Chondrocyte (in vitro differentiated cells): ENCODE measurements around the gene ZNF425. TPM values are rescaled to one million over a fixed set of nuclear protein-coding genes. Genes with fewer than 3 reads are reported as not detected.
A peak's percentile ranks its signal among the peaks of the same experiment; 100 is the strongest.

Experiments
- DNase-seq: peaks from one replicate; pipeline ENCODE4 v3.0.0; 2021; ENCODE audit warnings: mixed read lengths, low spot score
- H3K27ac Mint-ChIP-seq: one replicate; pipeline ENCODE4 v1.8.0; 2021; ENCODE audit warnings: mild to moderate bottlenecking, moderate library complexity, mixed read lengths; ENCODE audit not compliant: unreplicated experiment
- H3K27me3 Mint-ChIP-seq: 2 replicates; pipeline ENCODE4 v1.8.0; 2021; ENCODE audit warnings: low read depth, mixed read lengths
- H3K36me3 Mint-ChIP-seq: 2 replicates; pipeline ENCODE4 v1.8.0; 2021; ENCODE audit warnings: low read depth, mixed read lengths
- H3K4me1 Mint-ChIP-seq: 2 replicates; pipeline ENCODE4 v1.8.0; 2021; ENCODE audit warnings: low read depth, mild to moderate bottlenecking, mixed read lengths
- H3K4me3 Mint-ChIP-seq: one replicate; pipeline ENCODE4 v1.8.0; 2021; ENCODE audit warnings: mild to moderate bottlenecking, moderate library complexity, mixed read lengths; ENCODE audit not compliant: unreplicated experiment
- H3K9me3 Mint-ChIP-seq: 2 replicates; pipeline ENCODE4 v1.8.0; 2021; ENCODE audit warnings: low read depth, mixed read lengths
- total RNA-seq: library from RNA; stranded (reverse); gene quantifications from 3 replicates; pipeline ENCODE4 v1.2.1, GENCODE V29; 2021
- TF ChIP-seq, protein P1 (sequence below): fragments of 200-600 bp; sonication (generic); IDR thresholded peaks from 2 replicates; pipeline ENCODE4 v1.5.0; 2021; ENCODE audit warnings: antibody characterized with exemption, mild to moderate bottlenecking, moderate library complexity

Gene ZNF425
- total RNA-seq, 1 donor from 2014 or later: 4.1 TPM

DNA sequence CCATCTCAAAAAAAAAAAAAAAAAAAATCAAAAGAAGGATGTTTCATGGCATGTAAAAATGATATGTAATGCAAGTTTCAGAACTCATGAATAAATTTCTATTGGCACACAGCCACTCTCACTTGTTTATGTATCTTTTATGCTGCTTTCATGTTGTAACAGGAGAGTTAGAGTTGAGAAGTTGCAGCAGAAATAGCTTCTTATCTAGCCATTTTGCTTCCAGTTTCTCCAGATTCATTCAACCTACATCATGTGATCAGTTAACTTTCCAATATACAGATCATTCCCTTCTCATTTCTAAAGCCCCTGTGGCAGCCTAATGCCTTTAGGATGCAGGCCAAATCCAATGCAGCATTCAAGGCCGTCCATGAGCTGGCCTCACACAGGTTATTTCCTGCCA is 66.0 kb downstream of the ZNF425 start:
- TF ChIP-seq, protein P1, sequence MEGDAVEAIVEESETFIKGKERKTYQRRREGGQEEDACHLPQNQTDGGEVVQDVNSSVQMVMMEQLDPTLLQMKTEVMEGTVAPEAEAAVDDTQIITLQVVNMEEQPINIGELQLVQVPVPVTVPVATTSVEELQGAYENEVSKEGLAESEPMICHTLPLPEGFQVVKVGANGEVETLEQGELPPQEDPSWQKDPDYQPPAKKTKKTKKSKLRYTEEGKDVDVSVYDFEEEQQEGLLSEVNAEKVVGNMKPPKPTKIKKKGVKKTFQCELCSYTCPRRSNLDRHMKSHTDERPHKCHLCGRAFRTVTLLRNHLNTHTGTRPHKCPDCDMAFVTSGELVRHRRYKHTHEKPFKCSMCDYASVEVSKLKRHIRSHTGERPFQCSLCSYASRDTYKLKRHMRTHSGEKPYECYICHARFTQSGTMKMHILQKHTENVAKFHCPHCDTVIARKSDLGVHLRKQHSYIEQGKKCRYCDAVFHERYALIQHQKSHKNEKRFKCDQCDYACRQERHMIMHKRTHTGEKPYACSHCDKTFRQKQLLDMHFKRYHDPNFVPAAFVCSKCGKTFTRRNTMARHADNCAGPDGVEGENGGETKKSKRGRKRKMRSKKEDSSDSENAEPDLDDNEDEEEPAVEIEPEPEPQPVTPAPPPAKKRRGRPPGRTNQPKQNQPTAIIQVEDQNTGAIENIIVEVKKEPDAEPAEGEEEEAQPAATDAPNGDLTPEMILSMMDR: no peak
- H3K27me3 Mint-ChIP-seq: no peaks in the 10 kb centered on the region
- H3K4me3 Mint-ChIP-seq: no peak overlapping the region
- DNase-seq: no peak
- no peaks in the 10 kb centered on the region for H3K36me3 Mint-ChIP-seq
- H3K4me1 Mint-ChIP-seq: peaks cover 11% of the 10 kb centered on the region
- no peaks in the 10 kb centered on the region for H3K9me3 Mint-ChIP-seq
- peak overlapping the region; percentile 46 for H3K27ac Mint-ChIP-seq

DNA sequence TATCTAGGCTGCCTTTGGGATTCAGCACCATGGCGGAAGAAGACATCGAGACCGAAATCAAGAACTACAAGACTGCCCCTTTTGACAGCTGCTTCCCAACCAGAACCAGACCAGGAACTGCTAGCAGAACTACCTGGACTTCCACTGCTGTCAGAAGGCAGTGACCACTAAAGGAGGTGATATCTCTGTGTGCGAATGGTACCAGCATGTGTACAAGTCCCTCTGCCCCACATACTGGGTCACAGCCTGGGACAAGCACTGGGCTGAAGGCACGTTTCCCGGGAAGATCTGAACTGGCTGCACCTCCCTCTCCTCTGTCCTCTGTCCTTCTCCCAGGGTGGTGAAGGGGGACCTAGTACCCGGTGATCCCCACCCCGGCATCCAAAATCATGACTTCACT is 72.2 kb downstream of the ZNF425 start:
- Mint-ChIP-seq H3K36me3 (no peaks in the 10 kb centered on the region), H3K9me3 (no peaks in the 10 kb centered on the region), H3K27ac (no peak overlapping the region), H3K4me3 (no peak overlapping the region), H3K4me1 (no peaks in the 10 kb centered on the region), H3K27me3 (no peaks in the 10 kb centered on the region)
- DNase-seq: no peak
- TF ChIP-seq, protein P1: no peak

DNA sequence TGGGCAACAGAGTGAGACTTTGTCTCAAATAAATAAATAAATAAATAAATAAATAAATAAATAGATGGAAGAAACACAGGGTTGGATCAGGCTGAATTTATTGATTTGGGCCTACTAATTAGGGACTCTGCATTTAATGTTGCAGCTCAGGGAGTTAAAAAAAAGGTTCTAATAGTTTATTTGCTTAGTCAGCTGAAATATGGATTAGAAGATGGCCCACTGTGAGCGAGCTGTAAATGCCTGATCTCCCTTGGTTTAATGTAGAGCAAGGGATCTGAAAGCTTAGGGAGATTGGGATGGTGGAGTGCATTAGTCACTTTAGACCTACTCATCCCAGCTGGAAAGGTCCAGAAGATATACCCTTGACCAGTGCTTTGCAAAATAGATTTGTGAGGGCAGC is 72.7 kb downstream of the ZNF425 start:
- no peak overlapping the region for H3K27ac Mint-ChIP-seq
- no peaks in the 10 kb centered on the region for H3K27me3 Mint-ChIP-seq
- H3K36me3 Mint-ChIP-seq: no peaks in the 10 kb centered on the region
- no peak overlapping the region for H3K4me3 Mint-ChIP-seq
- TF ChIP-seq, protein P1: no peak
- H3K4me1 Mint-ChIP-seq: no peaks in the 10 kb centered on the region
- no peaks in the 10 kb centered on the region for H3K9me3 Mint-ChIP-seq
- no peak for DNase-seq

Other genes starting within 250 kb of the ZNF425 start
- 10.6 to 11.0 TPM (median 10.6 TPM) in 3 replicates for gene EZH2, start 242.0 kb downstream of the ZNF425 start, total RNA-seq
- 135 to 411 TPM (median 140 TPM) in 3 replicates for gene PDIA4, start 97.8 kb downstream of the ZNF425 start, total RNA-seq
- 7.2 to 7.7 TPM (median 7.3 TPM) in 3 replicates for gene ZNF786, start 35.6 kb downstream of the ZNF425 start, total RNA-seq
- gene ZNF398, start 21.1 kb upstream of the ZNF425 start, total RNA-seq: 14.9 to 18.1 TPM (median 15.8 TPM) in 3 replicates
- 24.5 to 26.3 TPM (median 24.9 TPM) in 3 replicates for gene ZNF282, start 69.2 kb upstream of the ZNF425 start, total RNA-seq
- 7.9 to 10.5 TPM (median 7.9 TPM) in 3 replicates for gene ZNF212, start 113.3 kb upstream of the ZNF425 start, total RNA-seq
- 19.0 to 22.8 TPM (median 19.9 TPM) in 3 replicates for gene ZNF783, start 135.9 kb upstream of the ZNF425 start, total RNA-seq